SK-N-MC (cell line): Measurements from ENCODE around the gene SF3A2.

ENCODE experiments used
- EZH2 ChIP-seq: fragments of 200-600 bp; sonication (generic); IDR thresholded peaks from one replicate; pipeline ENCODE4 v1.6.1; 2017; ENCODE audit warnings: antibody characterized with exemption
- FOXP2 ChIP-seq: optimal IDR thresholded peaks from 2 replicates; pipeline ENCODE3; 2011; ENCODE audit warnings: mild to moderate bottlenecking, moderate library complexity; ENCODE audit not compliant: insufficient read depth; ENCODE audit errors: extremely low read length, control extremely low read depth
- POLR2AphosphoS5 ChIP-seq: IDR thresholded peaks from 2 replicates; pipeline ENCODE4 v1.6.1; 2012; ENCODE audit warnings: mild to moderate bottlenecking, low read depth, low read length, borderline replicate concordance

DNA sequence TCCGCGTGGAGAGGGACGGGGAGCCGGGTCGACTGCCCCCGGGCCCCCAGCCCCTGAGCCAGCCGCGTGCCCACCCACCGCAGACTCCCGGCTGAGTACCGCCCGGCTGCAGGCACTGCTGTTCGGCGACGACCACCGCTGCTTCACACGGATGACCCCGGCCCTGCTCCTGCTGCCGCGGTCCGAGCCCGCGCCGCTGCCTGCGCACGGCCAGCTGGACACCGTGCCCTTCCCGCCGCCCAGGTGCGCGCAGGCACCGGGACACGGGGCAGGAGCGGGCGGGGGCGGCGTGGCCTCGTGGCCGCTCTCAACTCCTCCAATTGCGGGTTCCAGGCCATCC is 14.1 kb downstream of the SF3A2 start:
- no peak for TF ChIP-seq EZH2
- TF ChIP-seq POLR2AphosphoS5 = no peak
- no peak for TF ChIP-seq FOXP2
